Uterus (tissue), 4 donors: ENCODE results near the gene ECI1. TPM values are rescaled to one million over a fixed set of nuclear protein-coding genes. Genes with fewer than 3 reads are reported as not detected.

ENCODE experiments used
- DNase-seq, 2 donors: peaks; one replicate each; pipeline ENCODE4 v3.0.0-alpha.2; 2019 to 2020
- H3K27ac ChIP-seq, 2 donors: fragments of 200-600 bp; sonication (generic); 1 replicate in 1 of 2; 2 replicates in 1 of 2; pipeline ENCODE4 v1.5.1; 2016 to 2018
- H3K27me3 ChIP-seq, 2 donors: fragments of 200-600 bp; sonication (generic); one replicate each; pipeline ENCODE4 v1.5.1; 2018 to 2019; ENCODE audit warnings: control low read depth in 1 of 2
- H3K36me3 ChIP-seq, 2 donors: fragments of 200-600 bp; sonication (generic); one replicate each; pipeline ENCODE4 v1.5.1; 2019; ENCODE audit warnings: control low read depth in 1 of 2
- H3K4me1 ChIP-seq, 2 donors: fragments of 200-600 bp; sonication (generic); one replicate each; pipeline ENCODE4 v1.5.1; 2018 to 2019; ENCODE audit warnings: control low read depth in 1 of 2
- H3K4me3 ChIP-seq, 2 donors: fragments of 200-600 bp; sonication (generic); 1 replicate in 1 of 2; 2 replicates in 1 of 2; pipeline ENCODE4 v1.5.1; 2018 to 2019; ENCODE audit warnings: mild to moderate bottlenecking in 1 of 2
- H3K9me3 ChIP-seq, 2 donors: fragments of 200-600 bp; sonication (generic); one replicate each; pipeline ENCODE4 v1.5.1; 2019; ENCODE audit warnings: control low read depth in 1 of 2
- POLR2A ChIP-seq, 2 donors: fragments of 450-650 bp; IDR thresholded peaks; one replicate each; pipeline ENCODE4 v1.6.1; 2016; ENCODE audit warnings: antibody characterized with exemption in 2 of 2, mild to moderate bottlenecking in 1 of 2, moderate library complexity in 1 of 2
- intact Hi-C: fragments of 100-400 bp; cut with DNase I; formaldehyde crosslinking; loops from one replicate; pipeline ENCODE4 v1.15.1; 2023; ENCODE audit warnings: low total_unique reads
- total RNA-seq, 4 donors: library from RNA; depleted of rRNA in 3 of 4; stranded (reverse); fragments of >200 nt in 3 of 4; gene quantifications; one replicate each; pipeline versions ENCODE4 v1.1.0 to v1.2.4, GENCODE V29; 2014 to 2023
- TF ChIP-seq, protein P1 (sequence below), 4 experiments: fragments of 200-600 bp in 2 of 4; fragments of 450-650 bp in 2 of 4; sonication (generic) in 2 of 4; IDR thresholded peaks; one replicate each; pipeline ENCODE4 v1.5.1; 2016 to 2019; ENCODE audit warnings: antibody characterized with exemption in 4 of 4, mild to moderate bottlenecking in 2 of 4, moderate library complexity in 1 of 4
- donor health status: DM: yes; HTN: yes; CAD: no.

Gene ECI1, protein sequence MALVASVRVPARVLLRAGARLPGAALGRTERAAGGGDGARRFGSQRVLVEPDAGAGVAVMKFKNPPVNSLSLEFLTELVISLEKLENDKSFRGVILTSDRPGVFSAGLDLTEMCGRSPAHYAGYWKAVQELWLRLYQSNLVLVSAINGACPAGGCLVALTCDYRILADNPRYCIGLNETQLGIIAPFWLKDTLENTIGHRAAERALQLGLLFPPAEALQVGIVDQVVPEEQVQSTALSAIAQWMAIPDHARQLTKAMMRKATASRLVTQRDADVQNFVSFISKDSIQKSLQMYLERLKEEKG
- 10 to 100 TPM in 3 of 4 donors, 1 to 10 TPM in 1; 4.9 to 89.1 (median 40.1) TPM for total RNA-seq

DNA sequence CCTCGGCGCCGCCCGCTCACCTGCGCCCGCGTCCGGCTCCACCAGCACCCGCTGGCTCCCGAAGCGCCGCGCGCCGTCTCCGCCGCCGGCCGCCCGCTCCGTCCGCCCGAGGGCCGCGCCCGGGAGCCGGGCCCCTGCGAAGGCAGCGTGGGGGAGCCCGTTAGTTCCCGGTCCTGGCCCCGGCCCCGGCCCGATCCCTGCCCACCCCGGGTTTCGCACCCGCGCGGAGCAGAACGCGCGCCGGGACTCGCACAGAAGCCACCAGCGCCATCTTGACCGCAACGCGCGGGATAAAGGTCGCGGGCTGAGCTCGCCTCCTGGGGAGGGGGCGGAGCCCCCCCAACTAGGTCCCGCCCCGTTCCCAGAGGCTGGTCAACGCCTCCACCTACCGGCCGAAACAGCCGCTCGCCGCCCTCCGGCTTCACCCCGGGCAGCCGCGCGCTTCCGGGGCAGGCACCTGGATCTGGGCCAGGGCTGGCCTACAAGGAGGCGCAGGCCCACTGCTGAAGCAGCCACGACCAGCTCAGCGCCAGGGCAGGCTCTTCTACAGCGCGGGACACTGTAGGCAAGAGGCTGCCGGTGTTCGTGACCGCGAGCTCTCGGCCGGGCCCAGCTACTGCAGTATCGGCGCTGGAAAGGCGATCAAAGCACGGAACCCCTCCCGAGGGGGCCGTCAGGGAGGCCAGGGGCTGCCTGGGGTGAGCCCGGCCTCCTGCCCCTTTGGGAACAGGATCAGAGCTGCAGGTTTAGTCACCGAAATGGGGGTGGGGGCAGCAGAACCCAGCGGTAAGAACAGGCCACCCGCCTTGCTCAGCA lies at the start of gene ECI1:
ECI1 (minus strand) TSS at position 292 of the 816 bp plus-strand sequence; CDS start at position 271, 21 bp downstream.
- peak; percentile 94 to 97 for DNase-seq
- peak; percentile 85 to 89 for TF ChIP-seq POLR2A (IDR thresholded peaks at IDR 0.05)
- TF ChIP-seq, protein P1, sequence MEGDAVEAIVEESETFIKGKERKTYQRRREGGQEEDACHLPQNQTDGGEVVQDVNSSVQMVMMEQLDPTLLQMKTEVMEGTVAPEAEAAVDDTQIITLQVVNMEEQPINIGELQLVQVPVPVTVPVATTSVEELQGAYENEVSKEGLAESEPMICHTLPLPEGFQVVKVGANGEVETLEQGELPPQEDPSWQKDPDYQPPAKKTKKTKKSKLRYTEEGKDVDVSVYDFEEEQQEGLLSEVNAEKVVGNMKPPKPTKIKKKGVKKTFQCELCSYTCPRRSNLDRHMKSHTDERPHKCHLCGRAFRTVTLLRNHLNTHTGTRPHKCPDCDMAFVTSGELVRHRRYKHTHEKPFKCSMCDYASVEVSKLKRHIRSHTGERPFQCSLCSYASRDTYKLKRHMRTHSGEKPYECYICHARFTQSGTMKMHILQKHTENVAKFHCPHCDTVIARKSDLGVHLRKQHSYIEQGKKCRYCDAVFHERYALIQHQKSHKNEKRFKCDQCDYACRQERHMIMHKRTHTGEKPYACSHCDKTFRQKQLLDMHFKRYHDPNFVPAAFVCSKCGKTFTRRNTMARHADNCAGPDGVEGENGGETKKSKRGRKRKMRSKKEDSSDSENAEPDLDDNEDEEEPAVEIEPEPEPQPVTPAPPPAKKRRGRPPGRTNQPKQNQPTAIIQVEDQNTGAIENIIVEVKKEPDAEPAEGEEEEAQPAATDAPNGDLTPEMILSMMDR (IDR thresholded peaks at IDR 0.05) = peak; percentile 76 to 95 (median 91)
- no peaks in the 10 kb centered on the region for H3K27me3 ChIP-seq
- intact Hi-C loops = no loop called here
- no peaks in the 10 kb centered on the region for H3K36me3 ChIP-seq
- H3K4me3 ChIP-seq = peak within 1 kb of the TSS; percentile 31 to 86
- H3K9me3 ChIP-seq = no peaks in the 10 kb centered on the region
- H3K27ac ChIP-seq = peak within 1 kb of the TSS; percentile 73 to 91
- peaks cover 0 to 7% of the 10 kb centered on the region in 2 donors for H3K4me1 ChIP-seq

DNA sequence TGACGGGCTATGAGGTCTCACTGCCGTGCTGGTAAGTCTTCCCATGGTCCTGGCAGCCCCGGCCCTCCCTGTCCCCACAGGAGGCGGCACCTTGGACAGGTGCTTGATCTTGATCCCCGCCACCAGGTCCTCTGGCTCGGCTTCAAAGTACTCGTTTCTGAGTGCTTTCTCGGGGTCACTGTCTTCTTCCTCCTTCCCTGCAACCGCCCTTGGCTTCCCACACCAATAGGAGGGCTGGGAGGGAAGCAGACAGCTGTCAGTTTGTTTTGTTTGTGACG lies 48.5 kb upstream of the ECI1 start:
- DNase-seq = no peak
- H3K27ac ChIP-seq = no peak overlapping the region
- H3K4me1 ChIP-seq = no peaks in the 10 kb centered on the region
- H3K4me3 ChIP-seq = no peak overlapping the region
- no peaks in the 10 kb centered on the region for H3K9me3 ChIP-seq
- no peaks in the 10 kb centered on the region for H3K27me3 ChIP-seq
- TF ChIP-seq POLR2A (IDR thresholded peaks at IDR 0.05) = no peak
- TF ChIP-seq, protein P1 (IDR thresholded peaks at IDR 0.05) = no peak
- intact Hi-C loops = no loop called here
- no peaks in the 10 kb centered on the region for H3K36me3 ChIP-seq

DNA sequence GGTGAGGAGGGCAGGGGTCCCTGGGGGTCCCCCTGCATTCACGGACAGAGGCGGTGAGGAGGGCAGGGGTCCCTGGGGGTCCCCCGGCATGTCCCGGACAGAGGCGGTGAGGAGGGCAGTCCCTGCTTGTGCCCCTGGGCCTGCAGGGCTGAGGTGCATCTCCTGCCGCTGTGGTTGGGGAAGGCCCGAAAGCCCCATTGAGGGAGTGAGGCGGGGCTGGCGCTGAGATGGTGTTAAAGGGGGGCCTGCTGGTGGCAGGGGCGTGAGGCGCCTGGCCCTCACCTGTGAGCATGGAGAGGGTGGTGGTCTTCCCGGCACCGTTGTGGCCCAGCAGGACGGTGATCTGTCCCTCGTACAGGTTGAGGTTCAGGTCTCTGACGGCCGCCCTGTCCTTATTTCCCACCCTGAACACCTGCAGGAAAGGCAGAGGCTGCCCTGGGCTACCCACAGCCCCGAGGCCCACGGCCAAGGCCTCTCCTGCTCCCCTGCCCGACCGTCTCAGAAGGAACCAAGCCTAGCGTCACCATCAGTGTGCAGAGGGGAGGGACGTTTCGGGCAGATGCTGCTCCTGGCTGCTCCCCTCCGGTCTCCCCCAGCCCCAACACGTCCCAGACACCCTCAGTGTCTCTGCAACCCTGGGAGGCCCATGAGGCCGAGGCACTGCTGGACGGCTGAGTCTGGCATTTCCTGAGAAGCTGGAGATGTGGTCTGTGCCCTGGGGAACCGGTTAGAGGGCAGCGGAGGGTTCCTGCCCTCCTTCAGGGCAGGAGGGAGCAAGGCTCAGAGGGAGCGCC lies 47.9 kb upstream of the ECI1 start:
- TF ChIP-seq, protein P1 (IDR thresholded peaks at IDR 0.05) = no peak
- TF ChIP-seq POLR2A (IDR thresholded peaks at IDR 0.05) = no peak
- no peak for DNase-seq
- H3K27me3 ChIP-seq = no peaks in the 10 kb centered on the region

DNA sequence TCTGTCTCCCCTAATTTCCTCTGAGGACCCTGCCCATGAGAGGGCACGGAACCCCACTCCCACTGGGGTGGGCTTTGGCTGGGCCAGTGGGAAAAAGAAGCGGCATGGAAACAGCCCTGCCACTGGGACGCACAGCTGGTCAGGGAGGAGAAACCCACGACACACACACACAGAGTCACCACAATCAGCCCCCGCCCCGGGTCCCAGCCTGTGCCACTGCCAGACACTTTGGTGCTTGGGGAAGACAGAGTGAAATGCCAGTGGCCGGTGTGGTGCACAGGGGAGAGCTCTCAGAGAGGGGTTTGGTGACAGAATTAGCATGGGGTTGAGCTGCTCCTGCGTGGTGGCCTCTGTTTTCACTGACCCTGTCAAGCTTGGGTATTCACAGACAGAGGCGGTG lies 47.2 kb upstream of the ECI1 start:
- Histone ChIP-seq H3K4me3 (no peak overlapping the region), H3K36me3 (no peaks in the 10 kb centered on the region), H3K9me3 (no peaks in the 10 kb centered on the region), H3K4me1 (no peaks in the 10 kb centered on the region), H3K27ac (no peak overlapping the region), H3K27me3 (no peaks in the 10 kb centered on the region)
- TF ChIP-seq POLR2A (IDR thresholded peaks at IDR 0.05) = no peak
- TF ChIP-seq, protein P1 (IDR thresholded peaks at IDR 0.05) = no peak
- DNase-seq = no peak
- intact Hi-C loops = no loop called here

More for the DNA sequence above, 47.9 kb upstream of the ECI1 start:
- no peaks in the 10 kb centered on the region for H3K4me1 ChIP-seq
- H3K4me3 ChIP-seq = no peak overlapping the region
- no peak overlapping the region for H3K27ac ChIP-seq
- H3K9me3 ChIP-seq = no peaks in the 10 kb centered on the region
- no peaks in the 10 kb centered on the region for H3K36me3 ChIP-seq
- intact Hi-C loops = no loop called here
